ENCODE data around the gene DGCR2.

DNA sequence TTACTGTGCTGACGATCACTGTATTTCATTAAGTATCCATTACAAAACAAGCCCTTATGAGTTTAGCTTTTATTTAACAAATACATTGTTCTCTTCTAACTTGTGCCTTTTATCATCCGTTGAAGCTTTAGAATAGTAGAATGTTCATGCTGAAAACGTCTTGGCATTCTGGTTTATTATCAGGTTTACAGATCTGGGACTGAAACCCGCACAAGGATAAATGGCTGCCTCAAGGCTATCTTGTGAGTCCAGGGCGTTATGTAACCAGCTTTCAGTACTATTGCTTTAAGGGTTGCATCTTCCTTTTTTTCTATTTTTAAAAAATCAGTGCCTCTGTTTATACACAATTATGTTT is 119.6 kb downstream of the DGCR2 start:
- TF ChIP-seq, protein P1, sequence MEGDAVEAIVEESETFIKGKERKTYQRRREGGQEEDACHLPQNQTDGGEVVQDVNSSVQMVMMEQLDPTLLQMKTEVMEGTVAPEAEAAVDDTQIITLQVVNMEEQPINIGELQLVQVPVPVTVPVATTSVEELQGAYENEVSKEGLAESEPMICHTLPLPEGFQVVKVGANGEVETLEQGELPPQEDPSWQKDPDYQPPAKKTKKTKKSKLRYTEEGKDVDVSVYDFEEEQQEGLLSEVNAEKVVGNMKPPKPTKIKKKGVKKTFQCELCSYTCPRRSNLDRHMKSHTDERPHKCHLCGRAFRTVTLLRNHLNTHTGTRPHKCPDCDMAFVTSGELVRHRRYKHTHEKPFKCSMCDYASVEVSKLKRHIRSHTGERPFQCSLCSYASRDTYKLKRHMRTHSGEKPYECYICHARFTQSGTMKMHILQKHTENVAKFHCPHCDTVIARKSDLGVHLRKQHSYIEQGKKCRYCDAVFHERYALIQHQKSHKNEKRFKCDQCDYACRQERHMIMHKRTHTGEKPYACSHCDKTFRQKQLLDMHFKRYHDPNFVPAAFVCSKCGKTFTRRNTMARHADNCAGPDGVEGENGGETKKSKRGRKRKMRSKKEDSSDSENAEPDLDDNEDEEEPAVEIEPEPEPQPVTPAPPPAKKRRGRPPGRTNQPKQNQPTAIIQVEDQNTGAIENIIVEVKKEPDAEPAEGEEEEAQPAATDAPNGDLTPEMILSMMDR (IDR thresholded peaks at IDR 0.05), result no peak
- TF ChIP-seq POLR2A (IDR thresholded peaks at IDR 0.05), result no peak

Data from esophagus squamous epithelium (tissue), 4 donors.